Large intestine (tissue), 3 donors: ENCODE data around the gene ATP5PD. TPM values are rescaled to one million over a fixed set of nuclear protein-coding genes. Genes with fewer than 3 reads are reported as not detected.
A peak's percentile ranks its signal among the peaks of the same experiment; 100 is the strongest.
"Not testable (repeated sequence)": the region's sequence is repeated elsewhere in the genome, so short reads cannot be mapped to it uniquely, and the experiment has no call there.

ENCODE experiments used
- DNase-seq, 2 donors: peaks; one replicate each; pipeline versions ENCODE4 v3.0.0 to v3.0.0-alpha.2; 2013
- H3K27ac ChIP-seq: one replicate; pipeline ENCODE4 v1.5.1; 2013; ENCODE audit warnings: low read length
- H3K27me3 ChIP-seq: 2 replicates; pipeline ENCODE4 v1.6.1; 2013; ENCODE audit warnings: low read length; ENCODE audit not compliant: control insufficient read depth, insufficient read depth
- H3K36me3 ChIP-seq: 2 replicates; pipeline ENCODE4 v1.6.1; 2013; ENCODE audit warnings: low read length; ENCODE audit not compliant: control insufficient read depth, insufficient read depth
- H3K4me1 ChIP-seq: one replicate; pipeline ENCODE4 v1.6.1; 2013; ENCODE audit warnings: low read length; ENCODE audit not compliant: control insufficient read depth, insufficient read depth
- H3K4me3 ChIP-seq: one replicate; pipeline ENCODE4 v1.5.1; 2013; ENCODE audit warnings: low read length
- H3K9me3 ChIP-seq: one replicate; pipeline ENCODE4 v1.6.1; 2013; ENCODE audit warnings: mild to moderate bottlenecking, low read depth, low read length, moderate library complexity; ENCODE audit not compliant: control insufficient read depth
- WGBS: methylation state at CpG from one replicate; pipeline ENCODE4 v1.1.5; 2013; ENCODE audit warnings: low lambda C conversion rate; ENCODE audit not compliant: insufficient coverage; 5-methylcytosine and 5-hydroxymethylcytosine counted together
- polyA plus RNA-seq: library from polyadenylated mRNA; unstranded; fragments of 120-200 nt; gene quantifications from one replicate; pipeline ENCODE4 v1.2.1, GENCODE V29; 2013

ATP5PD gene
- polyA plus RNA-seq, 1 donor: 321 TPM

- Histone ChIP-seq H3K4me1 (peaks cover 40% of the 10 kb centered on the region), H3K9me3 (no peaks in the 10 kb centered on the region), H3K4me3 (no peak overlapping the region), H3K27me3 (no peaks in the 10 kb centered on the region), H3K36me3 (no peaks in the 10 kb centered on the region), H3K27ac (peak overlapping the region; percentile 76)
- DNase-seq: peak in 1 of 2 donors; percentile 57
- no CpG with 5 or more reads among the region's 17 CpGs for WGBS
Measured at GRCh38 chr17:75078284-75079022, 31.7 kb upstream of the ATP5PD start.

GRCh38 chr17:75077496-75078283 lies 30.9 kb upstream of the ATP5PD start:
- no peaks in the 10 kb centered on the region for H3K27me3 ChIP-seq
- peak overlapping the region; percentile 76 for H3K27ac ChIP-seq
- H3K4me1 ChIP-seq: peaks cover 42% of the 10 kb centered on the region
- peak; percentile 80 to 82 for DNase-seq
- H3K4me3 ChIP-seq: peak overlapping the region; percentile 41
- no peaks in the 10 kb centered on the region for H3K9me3 ChIP-seq
- H3K36me3 ChIP-seq: no peaks in the 10 kb centered on the region
- WGBS: no CpG with 5 or more reads among the region's 53 CpGs

GRCh38 chr17:75077072-75077495 lies 30.3 kb upstream of the ATP5PD start:
- WGBS: no CpG with 5 or more reads among the region's 30 CpGs
- Histone ChIP-seq H3K27me3 (no peaks in the 10 kb centered on the region), H3K27ac (peak overlapping the region; percentile 76), H3K4me1 (peaks cover 42% of the 10 kb centered on the region), H3K9me3 (no peaks in the 10 kb centered on the region), H3K4me3 (peak overlapping the region; percentile 41), H3K36me3 (no peaks in the 10 kb centered on the region)
- peak in 1 of 2 donors; percentile 83 for DNase-seq

GRCh38 chr17:75075597-75076336 lies 29.0 kb upstream of the ATP5PD start:
- Histone ChIP-seq H3K4me1 (peaks cover 42% of the 10 kb centered on the region), H3K27me3 (no peaks in the 10 kb centered on the region), H3K9me3 (no peaks in the 10 kb centered on the region), H3K36me3 (no peaks in the 10 kb centered on the region), H3K27ac (no peak overlapping the region), H3K4me3 (no peak overlapping the region)
- no CpG with 5 or more reads among the region's 4 CpGs for WGBS
- no peak for DNase-seq

- no peak overlapping the region for H3K27ac ChIP-seq
- no peaks in the 10 kb centered on the region for H3K36me3 ChIP-seq
- DNase-seq: no peak
- H3K9me3 ChIP-seq: no peaks in the 10 kb centered on the region
- H3K4me1 ChIP-seq: peaks cover 36% of the 10 kb centered on the region
- H3K4me3 ChIP-seq: no peak overlapping the region
- no CpG with 5 or more reads among the region's 14 CpGs for WGBS
- H3K27me3 ChIP-seq: no peaks in the 10 kb centered on the region
Measured at GRCh38 chr17:75074532-75074931, 27.8 kb upstream of the ATP5PD start.

- no peaks in the 10 kb centered on the region for H3K36me3 ChIP-seq
- no peaks in the 10 kb centered on the region for H3K27me3 ChIP-seq
- no peak overlapping the region for H3K4me3 ChIP-seq
- H3K9me3 ChIP-seq: no peaks in the 10 kb centered on the region
- H3K4me1 ChIP-seq: peaks cover 27% of the 10 kb centered on the region
- DNase-seq: peak; percentile 76 to 89
- peak overlapping the region; percentile 22 for H3K27ac ChIP-seq
- WGBS: no CpG with 5 or more reads among the region's 5 CpGs
Measured at GRCh38 chr17:75073618-75074047, 26.9 kb upstream of the ATP5PD start.

- H3K9me3 ChIP-seq, DNase-seq, H3K4me3 ChIP-seq, H3K27ac ChIP-seq, H3K27me3 ChIP-seq, H3K36me3 ChIP-seq: not testable (repeated sequence)
- WGBS: no CpG with 5 or more reads among the region's 5 CpGs
- H3K4me1 ChIP-seq: peaks cover 19% of the 10 kb centered on the region
Measured at GRCh38 chr17:75072909-75073308, 26.1 kb upstream of the ATP5PD start.

- not testable (repeated sequence) for DNase-seq, H3K4me3 ChIP-seq, H3K27me3 ChIP-seq, H3K9me3 ChIP-seq, H3K36me3 ChIP-seq, H3K27ac ChIP-seq
- peaks cover 11% of the 10 kb centered on the region for H3K4me1 ChIP-seq
- 100% methylated on average over 1 of the region's 8 CpGs for WGBS
Measured at GRCh38 chr17:75071478-75072271, 24.9 kb upstream of the ATP5PD start.

- peaks cover 5% of the 10 kb centered on the region for H3K36me3 ChIP-seq
- no peak overlapping the region for H3K4me3 ChIP-seq
- DNase-seq: no peak
- H3K27ac ChIP-seq: no peak overlapping the region
- H3K9me3 ChIP-seq: no peaks in the 10 kb centered on the region
- WGBS: no CpG with 5 or more reads among the region's 2 CpGs
- H3K27me3 ChIP-seq: no peaks in the 10 kb centered on the region
- peaks cover 11% of the 10 kb centered on the region for H3K4me1 ChIP-seq
Measured at GRCh38 chr17:75069783-75070182, 23.0 kb upstream of the ATP5PD start.
